ENCODE data around the gene GALNT1.

DNA sequence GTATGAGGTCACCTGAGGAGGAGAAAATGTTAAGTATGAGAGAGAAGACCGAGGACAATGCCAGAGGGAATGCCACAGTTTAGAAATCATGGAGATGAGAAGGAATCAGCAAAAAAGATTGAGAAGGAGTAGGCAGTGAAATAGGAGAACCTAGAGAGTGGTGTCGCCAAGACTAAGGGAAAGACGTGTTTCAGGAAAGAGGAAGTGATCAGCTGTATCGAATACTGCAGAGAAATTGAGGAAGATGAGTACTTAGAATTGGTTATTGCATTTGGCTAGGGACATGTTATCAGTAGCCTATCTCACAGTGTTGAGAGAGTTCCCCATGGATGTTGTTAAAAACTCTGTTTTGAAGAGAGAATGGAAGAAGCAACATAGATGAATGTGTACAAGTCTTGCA, 112.3 kb downstream of the GALNT1 start:
- no peak for TF ChIP-seq CTCF (IDR thresholded peaks at IDR 0.05)
- TF ChIP-seq POLR2AphosphoS5 (IDR thresholded peaks at IDR 0.05; ENCODE audit: insufficient read depth in 1 of 2, low read depth in 1 of 2) = no peak

All from vagina (tissue), 2 donors.